ENCODE data around the gene SH3RF3.

DNA sequence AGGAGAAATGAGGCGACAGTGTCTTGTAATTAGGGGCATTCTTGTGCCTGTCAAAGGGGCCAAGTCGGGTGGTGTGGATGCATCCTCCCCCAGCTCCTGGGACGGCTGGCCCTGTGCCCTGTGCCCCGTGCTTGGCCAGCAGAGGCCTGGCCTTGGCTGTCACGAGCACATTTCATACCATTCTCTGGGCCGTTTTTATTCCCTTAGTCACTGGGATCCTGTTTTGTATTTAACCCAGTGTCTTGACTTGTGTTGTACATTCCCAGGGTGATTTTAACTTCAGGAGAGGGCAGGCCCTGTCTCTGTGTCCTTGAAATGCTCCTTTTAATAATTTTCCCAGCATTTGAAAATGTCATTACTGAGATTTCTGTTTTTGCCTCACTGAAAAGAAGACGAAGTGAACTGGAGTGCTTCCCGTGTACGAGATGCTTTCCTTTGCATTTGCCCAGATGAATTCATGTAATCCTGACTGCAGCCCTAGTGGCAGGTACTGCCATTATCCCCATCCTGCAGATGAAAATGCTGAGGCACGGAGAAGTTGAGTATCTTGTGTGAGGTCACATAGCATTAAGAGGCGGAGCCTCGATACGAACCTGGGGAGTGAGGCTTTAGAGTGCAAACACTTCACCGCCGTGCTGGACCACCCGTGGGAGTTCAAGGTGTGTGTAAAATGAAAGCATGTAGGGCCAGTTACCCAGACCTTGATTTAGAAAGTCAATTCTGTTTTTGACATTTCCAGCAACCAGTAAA is 57.0 kb downstream of the SH3RF3 start:
- TF ChIP-seq, protein P1, sequence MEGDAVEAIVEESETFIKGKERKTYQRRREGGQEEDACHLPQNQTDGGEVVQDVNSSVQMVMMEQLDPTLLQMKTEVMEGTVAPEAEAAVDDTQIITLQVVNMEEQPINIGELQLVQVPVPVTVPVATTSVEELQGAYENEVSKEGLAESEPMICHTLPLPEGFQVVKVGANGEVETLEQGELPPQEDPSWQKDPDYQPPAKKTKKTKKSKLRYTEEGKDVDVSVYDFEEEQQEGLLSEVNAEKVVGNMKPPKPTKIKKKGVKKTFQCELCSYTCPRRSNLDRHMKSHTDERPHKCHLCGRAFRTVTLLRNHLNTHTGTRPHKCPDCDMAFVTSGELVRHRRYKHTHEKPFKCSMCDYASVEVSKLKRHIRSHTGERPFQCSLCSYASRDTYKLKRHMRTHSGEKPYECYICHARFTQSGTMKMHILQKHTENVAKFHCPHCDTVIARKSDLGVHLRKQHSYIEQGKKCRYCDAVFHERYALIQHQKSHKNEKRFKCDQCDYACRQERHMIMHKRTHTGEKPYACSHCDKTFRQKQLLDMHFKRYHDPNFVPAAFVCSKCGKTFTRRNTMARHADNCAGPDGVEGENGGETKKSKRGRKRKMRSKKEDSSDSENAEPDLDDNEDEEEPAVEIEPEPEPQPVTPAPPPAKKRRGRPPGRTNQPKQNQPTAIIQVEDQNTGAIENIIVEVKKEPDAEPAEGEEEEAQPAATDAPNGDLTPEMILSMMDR (optimal IDR thresholded peaks at IDR 0.05 in 1 of 3, IDR thresholded peaks at IDR 0.05 in 1 of 3, conservative IDR thresholded peaks at IDR 0.05 in 1 of 3; ENCODE audit: extremely low read depth in 1 of 3, insufficient read depth in 2 of 3, low read length in 3 of 3) = no peak
- TF ChIP-seq EZH2 (IDR thresholded peaks at IDR 0.05; ENCODE audit: low read length) = no peak

All from keratinocyte (primary cell).